Measurements from ENCODE around the gene SLC6A13.

The SLC6A13 gene

GRCh38 chr12:214003-214741 lies 48.5 kb downstream of the SLC6A13 start, which contains the start of gene SLC6A12:
Gene SLC6A12, minus strand, starts transcription at chr12:214157. Its CDS starts 4,171 bp downstream, at chr12:209986.
- DNase-seq (ENCODE audit: low read depth in 2 of 2) = no peak

GRCh38 chr12:213527-213932 lies 49.1 kb downstream of the SLC6A13 start:
- DNase-seq (ENCODE audit: low read depth in 2 of 2) = no peak

- DNase-seq (ENCODE audit: low read depth in 2 of 2) = no peak
Observed at GRCh38 chr12:212715-213526, 49.7 kb downstream of the SLC6A13 start.

- DNase-seq (ENCODE audit: low read depth in 2 of 2) = no peak
Observed at GRCh38 chr12:212415-212714, 50.3 kb downstream of the SLC6A13 start.

- no peak for DNase-seq (ENCODE audit: low read depth in 2 of 2)
Observed at GRCh38 chr12:211639-212414, 50.8 kb downstream of the SLC6A13 start.

GRCh38 chr12:211142-211465 lies 51.5 kb downstream of the SLC6A13 start:
- DNase-seq (ENCODE audit: low read depth in 2 of 2) = no peak

- DNase-seq (ENCODE audit: low read depth in 2 of 2) = no peak
Observed at GRCh38 chr12:210277-211141, 52.1 kb downstream of the SLC6A13 start.

- no peak for DNase-seq (ENCODE audit: low read depth in 2 of 2)
Observed at GRCh38 chr12:209851-210250, 52.8 kb downstream of the SLC6A13 start.

- no peak for DNase-seq (ENCODE audit: low read depth in 2 of 2)
Observed at GRCh38 chr12:209246-209645, 53.4 kb downstream of the SLC6A13 start.

- DNase-seq (ENCODE audit: low read depth in 2 of 2) = no peak
Observed at GRCh38 chr12:208813-209212, 53.8 kb downstream of the SLC6A13 start.

GRCh38 chr12:207804-208203 lies 54.8 kb downstream of the SLC6A13 start:
- no peak for DNase-seq (ENCODE audit: low read depth in 2 of 2)

GRCh38 chr12:206746-207440 lies 55.7 kb downstream of the SLC6A13 start:
- DNase-seq (ENCODE audit: low read depth in 2 of 2) = no peak

- no peak for DNase-seq (ENCODE audit: low read depth in 2 of 2)
Observed at GRCh38 chr12:205026-205425, 57.6 kb downstream of the SLC6A13 start.

GRCh38 chr12:204261-204678 lies 58.4 kb downstream of the SLC6A13 start:
- DNase-seq (ENCODE audit: low read depth in 2 of 2) = no peak

GRCh38 chr12:203462-204260 lies 59.0 kb downstream of the SLC6A13 start:
- no peak for DNase-seq (ENCODE audit: low read depth in 2 of 2)

- no peak for DNase-seq (ENCODE audit: low read depth in 2 of 2)
Observed at GRCh38 chr12:203074-203461, 59.6 kb downstream of the SLC6A13 start.

- no peak for DNase-seq (ENCODE audit: low read depth in 2 of 2)
Observed at GRCh38 chr12:202081-202731, 60.4 kb downstream of the SLC6A13 start.

GRCh38 chr12:201361-201760 lies 61.3 kb downstream of the SLC6A13 start:
- DNase-seq (ENCODE audit: low read depth in 2 of 2) = no peak

- DNase-seq (ENCODE audit: low read depth in 2 of 2) = no peak
Observed at GRCh38 chr12:198705-199104, 63.9 kb downstream of the SLC6A13 start.

Measured in stimulated activated CD4-positive, alpha-beta T cell treated with anti-CD3 and anti-CD28 coated beads, Interleukin-12 subunit alpha, Interleukin-12 subunit beta, amount 100 ng/mL, for 24 hours (primary cell).